GM04503 (cell line): Measurements from ENCODE around the gene RAI14.
A peak's percentile ranks its signal among the peaks of the same experiment; 100 is the strongest.

Experiments used
- DNase-seq: peaks from one replicate; pipeline ENCODE4 v3.0.0-alpha.2; 2012; ENCODE audit warnings: low read depth

Gene RAI14

GRCh38 chr5:34656001-34656699 is at the start of gene RAI14:
Gene RAI14 (plus strand): TSS chr5:34656328. CDS start chr5:34686920, 30,592 bp downstream.
- DNase-seq: no peak

GRCh38 chr5:34608368-34608767 is 47.8 kb upstream of the RAI14 start:
- DNase-seq: no peak

- DNase-seq: peak; percentile 83
Observed at GRCh38 chr5:34608859-34609648, 47.1 kb upstream of the RAI14 start.

- no peak for DNase-seq
Observed at GRCh38 chr5:34609951-34610441, 46.1 kb upstream of the RAI14 start.

GRCh38 chr5:34610546-34610945 is 45.6 kb upstream of the RAI14 start:
- no peak for DNase-seq

GRCh38 chr5:34611464-34612415 is 44.4 kb upstream of the RAI14 start:
- no peak for DNase-seq

GRCh38 chr5:34616651-34617050 is 39.5 kb upstream of the RAI14 start:
- DNase-seq: no peak

GRCh38 chr5:34618371-34619065 is 37.6 kb upstream of the RAI14 start:
- DNase-seq: no peak

GRCh38 chr5:34620185-34620584 is 35.9 kb upstream of the RAI14 start:
- no peak for DNase-seq

- no peak for DNase-seq
Observed at GRCh38 chr5:34621277-34622097, 34.6 kb upstream of the RAI14 start.

- DNase-seq: peak; percentile 50
Observed at GRCh38 chr5:34622098-34622400, 34.1 kb upstream of the RAI14 start.

GRCh38 chr5:34624691-34625090 is 31.4 kb upstream of the RAI14 start:
- no peak for DNase-seq

- DNase-seq: no peak
Observed at GRCh38 chr5:34625246-34625645, 30.9 kb upstream of the RAI14 start.

- no peak for DNase-seq
Observed at GRCh38 chr5:34626036-34626435, 30.1 kb upstream of the RAI14 start.

- no peak for DNase-seq
Observed at GRCh38 chr5:34626751-34627150, 29.4 kb upstream of the RAI14 start.

- DNase-seq: peak; percentile 60
Observed at GRCh38 chr5:34627794-34628193, 28.3 kb upstream of the RAI14 start.

GRCh38 chr5:34628373-34628772 is 27.8 kb upstream of the RAI14 start:
- no peak for DNase-seq

GRCh38 chr5:34630596-34630995 is 25.5 kb upstream of the RAI14 start:
- no peak for DNase-seq

- DNase-seq: no peak
Observed at GRCh38 chr5:34632807-34633422, 23.2 kb upstream of the RAI14 start.

GRCh38 chr5:34639852-34640626 is 16.1 kb upstream of the RAI14 start:
- DNase-seq: no peak
